Muscle of leg (tissue), 11 donors: ENCODE measurements around the gene GALNT10. TPM values are rescaled to one million over a fixed set of nuclear protein-coding genes. Genes with fewer than 3 reads are reported as not detected.

Experiments
- DNase-seq: peaks from one replicate; pipeline ENCODE4 v3.0.0; 2013
- H3K27ac ChIP-seq: one replicate; pipeline ENCODE4 v1.5.1; 2013; ENCODE audit warnings: mild to moderate bottlenecking, low read length, control low read depth
- H3K27me3 ChIP-seq: one replicate; pipeline ENCODE4 v1.6.1; 2013; ENCODE audit warnings: low read length; ENCODE audit not compliant: control insufficient read depth, insufficient read depth
- H3K36me3 ChIP-seq: one replicate; pipeline ENCODE4 v1.6.1; 2013; ENCODE audit warnings: low read length; ENCODE audit not compliant: control insufficient read depth, insufficient read depth
- H3K4me1 ChIP-seq: one replicate; pipeline ENCODE4 v1.6.1; 2013; ENCODE audit warnings: low read length; ENCODE audit not compliant: control insufficient read depth, insufficient read depth
- H3K4me3 ChIP-seq: one replicate; pipeline ENCODE4 v1.5.1; 2013; ENCODE audit warnings: low read length, control low read depth
- H3K9me3 ChIP-seq: replicated peaks from 2 replicates; pipeline ENCODE4 v1.6.1; 2013; ENCODE audit warnings: low read depth, low read length; ENCODE audit not compliant: control insufficient read depth
- WGBS: methylation state at CpG from one replicate; pipeline ENCODE4 v1.1.5; 2013; ENCODE audit warnings: missing lambda C conversion rate; ENCODE audit not compliant: insufficient coverage; 5-methylcytosine and 5-hydroxymethylcytosine counted together
- polyA plus RNA-seq, 8 donors: library from polyadenylated mRNA; unstranded; fragments of 120-200 nt; gene quantifications; one replicate each; pipeline versions ENCODE4 v1.2.1 to v1.2.3, GENCODE V29; 2013; ENCODE audit warnings: inconsistent platforms in 1 of 8, low replicate concordance in 1 of 8; ENCODE audit not compliant: insufficient read length in 8 of 8, insufficient read depth in 1 of 8
- total RNA-seq: library from RNA; stranded (reverse); fragments of 120-200 nt; gene quantifications from one replicate; pipeline ENCODE4 v1.2.4, GENCODE V29; 2013

GALNT10 gene
- total and polyA plus RNA-seq, 9 donors = 16.6 to 27.8 (median 20.5) TPM

- H3K27ac ChIP-seq = no peak overlapping the region
- WGBS = 94% methylated on average over 4 of the region's 5 CpGs
- peaks cover 38% of the 10 kb centered on the region for H3K36me3 ChIP-seq
- no peaks in the 10 kb centered on the region for H3K4me1 ChIP-seq
- H3K9me3 ChIP-seq = no peaks in the 10 kb centered on the region
- no peak for DNase-seq
- H3K4me3 ChIP-seq = no peak overlapping the region
- H3K27me3 ChIP-seq = no peaks in the 10 kb centered on the region
Observed at GRCh38 chr5:154437281-154437965, 246.9 kb downstream of the GALNT10 start.

- peaks cover 8% of the 10 kb centered on the region for H3K4me1 ChIP-seq
- WGBS = 96% methylated on average over 5 of the region's 5 CpGs
- H3K27me3 ChIP-seq = no peaks in the 10 kb centered on the region
- peaks cover 37% of the 10 kb centered on the region for H3K36me3 ChIP-seq
- no peak overlapping the region for H3K27ac ChIP-seq
- H3K9me3 ChIP-seq = no peaks in the 10 kb centered on the region
- H3K4me3 ChIP-seq = no peak overlapping the region
- DNase-seq = no peak
Observed at GRCh38 chr5:154440540-154440939, 250.0 kb downstream of the GALNT10 start.

GRCh38 chr5:154442801-154443200, 252.3 kb downstream of the GALNT10 start:
- H3K27me3 ChIP-seq = no peaks in the 10 kb centered on the region
- H3K4me3 ChIP-seq = no peak overlapping the region
- peaks cover 28% of the 10 kb centered on the region for H3K36me3 ChIP-seq
- H3K4me1 ChIP-seq = peaks cover 16% of the 10 kb centered on the region
- H3K27ac ChIP-seq = no peak overlapping the region
- WGBS = no CpG with 5 or more reads among the region's 1 CpG
- no peak for DNase-seq
- no peaks in the 10 kb centered on the region for H3K9me3 ChIP-seq

- peak; percentile 14 for DNase-seq
- H3K9me3 ChIP-seq = no peaks in the 10 kb centered on the region
- peak overlapping the region; percentile 95 for H3K4me3 ChIP-seq
- 4% methylated on average over 30 of the region's 30 CpGs for WGBS
- H3K36me3 ChIP-seq = peaks cover 27% of the 10 kb centered on the region
- no peaks in the 10 kb centered on the region for H3K27me3 ChIP-seq
- H3K4me1 ChIP-seq = peaks cover 16% of the 10 kb centered on the region
- H3K27ac ChIP-seq = peak overlapping the region; percentile 87
Observed at GRCh38 chr5:154444556-154445421, 254.3 kb downstream of the GALNT10 start.

- peak within 1 kb of the TSS; percentile 95 for H3K4me3 ChIP-seq
- peak within 1 kb of the TSS; percentile 87 for H3K27ac ChIP-seq
- no peaks in the 10 kb centered on the region for H3K9me3 ChIP-seq
- H3K36me3 ChIP-seq = peaks cover 27% of the 10 kb centered on the region
- under 1% methylated on average over 69 of the region's 70 CpGs for WGBS
- DNase-seq = peak; percentile 98
- no peaks in the 10 kb centered on the region for H3K27me3 ChIP-seq
- peaks cover 16% of the 10 kb centered on the region for H3K4me1 ChIP-seq
Observed at GRCh38 chr5:154445422-154446194, 255.1 kb downstream of the GALNT10 start, which contains the start of gene SAP30L. SAP30L (plus strand) TSS chr5:154445997; CDS start chr5:154446605, 608 bp downstream.

- DNase-seq = peak; percentile 85
- Histone ChIP-seq H3K36me3 (peaks cover 29% of the 10 kb centered on the region), H3K27ac (peak overlapping the region; percentile 80), H3K4me1 (peaks cover 16% of the 10 kb centered on the region), H3K4me3 (peak overlapping the region; percentile 79), H3K27me3 (no peaks in the 10 kb centered on the region), H3K9me3 (no peaks in the 10 kb centered on the region)
- under 1% methylated on average over 86 of the region's 87 CpGs for WGBS
Observed at GRCh38 chr5:154446195-154447088, 255.9 kb downstream of the GALNT10 start.

GRCh38 chr5:154447089-154447725, 256.7 kb downstream of the GALNT10 start:
- H3K9me3 ChIP-seq = no peaks in the 10 kb centered on the region

GRCh38 chr5:154449786-154450185, 259.3 kb downstream of the GALNT10 start:
- no peaks in the 10 kb centered on the region for H3K9me3 ChIP-seq
- WGBS = no CpG with 5 or more reads among the region's 2 CpGs
- no peak overlapping the region for H3K4me3 ChIP-seq
- no peak overlapping the region for H3K27ac ChIP-seq
- H3K36me3 ChIP-seq = peaks cover 49% of the 10 kb centered on the region
- no peak for DNase-seq
- H3K4me1 ChIP-seq = peaks cover 13% of the 10 kb centered on the region
- H3K27me3 ChIP-seq = no peaks in the 10 kb centered on the region

More at GRCh38 chr5:154447089-154447725, 256.7 kb downstream of the GALNT10 start:
- Histone ChIP-seq H3K36me3 (peaks cover 28% of the 10 kb centered on the region), H3K4me3 (peak overlapping the region; percentile 79), H3K27ac (peak overlapping the region; percentile 80), H3K27me3 (no peaks in the 10 kb centered on the region), H3K4me1 (peaks cover 16% of the 10 kb centered on the region)
- 0% methylated on average over 2 of the region's 10 CpGs for WGBS
- DNase-seq = no peak

GRCh38 chr5:154451957-154452356, 261.4 kb downstream of the GALNT10 start:
- Histone ChIP-seq H3K9me3 (no peaks in the 10 kb centered on the region), H3K36me3 (peaks cover 69% of the 10 kb centered on the region), H3K27ac (no peak overlapping the region), H3K4me1 (peaks cover 6% of the 10 kb centered on the region), H3K27me3 (no peaks in the 10 kb centered on the region), H3K4me3 (no peak overlapping the region)
- no CpG with 5 or more reads among the region's 8 CpGs for WGBS
- no peak for DNase-seq
